ENCODE measurements around the gene NLRP8. TPM values are rescaled to one million over a fixed set of nuclear protein-coding genes. Genes with fewer than 3 reads are reported as not detected.

NLRP8 gene
- total and polyA plus RNA-seq, 9 of the 15 experiments (the other 6 are each of a cell fraction or from before 2014, with no cell fraction given) = not detected

DNA sequence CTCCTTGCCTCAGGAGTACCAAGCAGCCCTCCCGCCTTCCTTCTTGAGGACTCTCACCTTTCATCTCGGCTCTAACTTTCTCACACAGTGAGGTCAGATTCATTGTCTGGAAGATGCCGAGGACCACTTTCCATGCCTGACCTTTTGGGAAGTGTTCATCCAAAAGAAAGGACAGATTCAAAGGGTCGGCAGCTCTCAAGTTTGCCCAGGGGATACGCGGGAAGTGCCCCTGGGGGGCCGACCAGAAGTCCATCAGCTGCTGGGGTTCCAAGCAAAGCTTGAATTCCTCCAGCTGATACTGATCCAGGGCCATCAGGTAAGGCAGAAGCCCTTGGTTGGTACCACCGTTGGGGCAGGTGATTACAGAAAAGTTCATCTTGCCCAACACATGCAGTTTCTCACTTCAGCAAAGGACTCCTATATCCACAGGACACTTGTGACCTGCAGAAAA lies 15.7 kb upstream of the NLRP8 start, which contains the start of gene NLRP13:
Gene NLRP13, minus strand, starts transcription at position 401 of the 451 bp plus-strand sequence. Its CDS starts 25 bp downstream, at position 376.
- no peak for ATAC-seq
- H2AFZ ChIP-seq (ENCODE audit: low read depth, low read length) = no peak within 1 kb of the TSS
- no peak within 1 kb of the TSS for H3K27ac ChIP-seq (ENCODE audit: extremely low read depth, low read depth, low read length)
- H3K9me1 ChIP-seq (ENCODE audit: control insufficient read depth, insufficient read depth, low read length) = no peaks in the 10 kb centered on the region
- no TSS peak for BruUV-seq (replicated peaks)
- H3K9me3 ChIP-seq (replicated peaks; ENCODE audit: control insufficient read depth, insufficient read depth, low read depth, low read length) = no peaks in the 10 kb centered on the region
- no peaks in the 10 kb centered on the region for H3K36me3 ChIP-seq (ENCODE audit: control insufficient read depth, insufficient read depth, low read length)
- no peak within 1 kb of the TSS for H3K4me2 ChIP-seq (ENCODE audit: insufficient read depth, low read length)
- no peaks in the 10 kb centered on the region for H3K79me2 ChIP-seq (ENCODE audit: control insufficient read depth, insufficient read depth, low read length)
- WGBS (ENCODE audit: insufficient coverage, low coverage, missing lambda C conversion rate) = 2% methylated on average over 7 of the region's 8 CpGs
- DNase-seq (ENCODE audit: extremely low read depth in 1 of 4, low spot score in 3 of 4) = no peak
- CTCF ChIA-PET (ENCODE audit: low intra/inter-chr PET ratio) = no interaction called here
- H4K20me1 ChIP-seq (replicated peaks; ENCODE audit: control insufficient read depth, insufficient read depth, low read length) = no peaks in the 10 kb centered on the region
- no peak within 1 kb of the TSS for H3K9ac ChIP-seq (ENCODE audit: insufficient read depth in 1 of 2, low read depth in 2 of 2, low read length in 2 of 2)
- intact Hi-C loops (cut with micrococcal nuclease) (no loop called here), in situ Hi-C loops (cut with MboI) (no loop called here)
- H3K4me3 ChIP-seq = no peak within 1 kb of the TSS
- FAIRE-seq = no peak
- peaks cover 10 to 24% of the 10 kb centered on the region in 2 experiments for H3K27me3 ChIP-seq (ENCODE audit: control insufficient read depth in 2 of 2, insufficient read depth in 2 of 2, low read length in 2 of 2)
- H3K4me1 ChIP-seq (replicated peaks in 1 of 2; ENCODE audit: control insufficient read depth in 2 of 2, insufficient read depth in 2 of 2, low read length in 2 of 2) = no peaks in the 10 kb centered on the region
- POLR2A ChIA-PET = no interaction called here
- TF ChIP-seq ZNF584 (CRISPR knock-in tag; IDR thresholded peaks at IDR 0.05; ENCODE audit: low read depth) (no peak), HLTF (IDR thresholded peaks at IDR 0.05) (no peak), ZNF780A (CRISPR knock-in tag; IDR thresholded peaks at IDR 0.05) (no peak), ZNF232 (CRISPR knock-in tag; IDR thresholded peaks at IDR 0.05) (no peak), PBX2 (CRISPR knock-in tag; IDR thresholded peaks at IDR 0.05; ENCODE audit: low read depth) (no peak), PBX2 (tag; conservative IDR thresholded peaks at IDR 0.05; ENCODE audit: low read depth) (no peak), SRSF7 (optimal IDR thresholded peaks at IDR 0.05; ENCODE audit: low read depth, low read length) (no peak), SNRNP70 (optimal IDR thresholded peaks at IDR 0.05; ENCODE audit: low read depth, low read length) (no peak), ZNF311 (CRISPR knock-in tag; IDR thresholded peaks at IDR 0.05) (no peak)
- TF ChIP-seq, protein P1, sequence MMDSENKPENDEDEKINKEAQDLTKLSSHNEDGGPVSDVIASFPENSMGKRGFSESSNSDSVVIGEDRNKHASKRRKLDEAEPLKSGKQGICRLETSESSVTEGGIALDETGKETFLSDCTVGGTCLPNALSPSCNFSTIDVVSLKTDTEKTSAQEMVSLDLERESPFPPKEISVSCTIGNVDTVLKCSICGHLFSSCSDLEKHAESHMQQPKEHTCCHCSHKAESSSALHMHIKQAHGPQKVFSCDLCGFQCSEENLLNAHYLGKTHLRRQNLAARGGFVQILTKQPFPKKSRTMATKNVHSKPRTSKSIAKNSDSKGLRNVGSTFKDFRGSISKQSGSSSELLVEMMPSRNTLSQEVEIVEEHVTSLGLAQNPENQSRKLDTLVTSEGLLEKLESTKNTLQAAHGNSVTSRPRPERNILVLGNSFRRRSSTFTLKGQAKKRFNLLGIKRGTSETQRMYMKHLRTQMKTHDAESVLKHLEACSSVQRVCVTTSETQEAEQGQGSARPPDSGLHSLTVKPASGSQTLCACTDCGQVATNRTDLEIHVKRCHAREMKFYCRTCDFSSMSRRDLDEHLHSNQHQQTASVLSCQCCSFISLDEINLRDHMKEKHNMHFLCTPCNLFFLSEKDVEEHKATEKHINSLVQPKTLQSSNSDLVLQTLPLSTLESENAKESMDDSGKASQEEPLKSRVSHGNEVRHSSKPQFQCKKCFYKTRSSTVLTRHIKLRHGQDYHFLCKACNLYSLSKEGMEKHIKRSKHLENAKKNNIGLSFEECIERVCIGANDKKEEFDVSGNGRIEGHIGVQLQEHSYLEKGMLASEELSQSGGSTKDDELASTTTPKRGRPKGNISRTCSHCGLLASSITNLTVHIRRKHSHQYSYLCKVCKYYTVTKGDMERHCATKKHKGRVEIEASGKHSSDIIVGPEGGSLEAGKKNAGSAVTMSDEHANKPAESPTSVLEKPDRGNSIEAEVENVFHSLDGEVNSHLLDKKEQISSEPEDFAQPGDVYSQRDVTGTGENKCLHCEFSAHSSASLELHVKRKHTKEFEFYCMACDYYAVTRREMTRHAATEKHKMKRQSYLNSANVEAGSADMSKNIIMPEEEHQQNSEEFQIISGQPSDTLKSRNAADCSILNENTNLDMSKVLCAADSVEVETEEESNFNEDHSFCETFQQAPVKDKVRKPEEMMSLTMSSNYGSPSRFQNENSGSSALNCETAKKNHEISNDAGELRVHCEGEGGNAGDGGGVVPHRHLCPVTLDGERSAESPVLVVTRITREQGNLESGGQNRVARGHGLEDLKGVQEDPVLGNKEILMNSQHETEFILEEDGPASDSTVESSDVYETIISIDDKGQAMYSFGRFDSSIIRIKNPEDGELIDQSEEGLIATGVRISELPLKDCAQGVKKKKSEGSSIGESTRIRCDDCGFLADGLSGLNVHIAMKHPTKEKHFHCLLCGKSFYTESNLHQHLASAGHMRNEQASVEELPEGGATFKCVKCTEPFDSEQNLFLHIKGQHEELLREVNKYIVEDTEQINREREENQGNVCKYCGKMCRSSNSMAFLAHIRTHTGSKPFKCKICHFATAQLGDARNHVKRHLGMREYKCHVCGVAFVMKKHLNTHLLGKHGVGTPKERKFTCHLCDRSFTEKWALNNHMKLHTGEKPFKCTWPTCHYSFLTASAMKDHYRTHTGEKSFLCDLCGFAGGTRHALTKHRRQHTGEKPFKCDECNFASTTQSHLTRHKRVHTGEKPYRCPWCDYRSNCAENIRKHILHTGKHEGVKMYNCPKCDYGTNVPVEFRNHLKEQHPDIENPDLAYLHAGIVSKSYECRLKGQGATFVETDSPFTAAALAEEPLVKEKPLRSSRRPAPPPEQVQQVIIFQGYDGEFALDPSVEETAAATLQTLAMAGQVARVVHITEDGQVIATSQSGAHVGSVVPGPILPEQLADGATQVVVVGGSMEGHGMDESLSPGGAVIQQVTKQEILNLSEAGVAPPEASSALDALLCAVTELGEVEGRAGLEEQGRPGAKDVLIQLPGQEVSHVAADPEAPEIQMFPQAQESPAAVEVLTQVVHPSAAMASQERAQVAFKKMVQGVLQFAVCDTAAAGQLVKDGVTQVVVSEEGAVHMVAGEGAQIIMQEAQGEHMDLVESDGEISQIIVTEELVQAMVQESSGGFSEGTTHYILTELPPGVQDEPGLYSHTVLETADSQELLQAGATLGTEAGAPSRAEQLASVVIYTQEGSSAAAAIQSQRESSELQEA (IDR thresholded peaks at IDR 0.05; ENCODE audit: low read depth) = no peak

All from K562 (cell line).